ENCODE results near the gene LSM14B.

Gene LSM14B

GRCh38 chr20:62133051-62133845 lies 11.0 kb downstream of the LSM14B start:
- DNase-seq: no peak

DNA sequence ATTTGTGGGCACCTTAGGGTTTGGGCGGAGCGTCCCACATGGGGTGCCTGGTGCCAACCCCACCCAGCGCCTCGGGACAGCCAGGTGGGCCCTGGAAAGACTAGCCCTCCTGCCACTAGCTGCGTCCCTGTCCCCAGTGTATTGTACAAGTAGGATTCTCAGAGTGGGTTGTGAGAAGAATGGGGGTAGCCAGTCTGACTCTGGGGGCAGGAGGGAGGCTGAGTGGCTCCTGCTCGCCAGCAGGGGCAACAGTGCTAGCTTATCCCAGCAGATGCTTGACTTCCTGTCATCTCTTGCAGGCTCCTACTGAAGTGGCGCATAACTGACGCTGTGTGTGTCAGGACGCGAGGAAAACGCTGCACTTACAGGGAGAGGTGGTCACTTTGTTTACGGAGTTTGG lies 11.6 kb downstream of the LSM14B start:
- DNase-seq: no peak

GRCh38 chr20:62134735-62135231 lies 12.5 kb downstream of the LSM14B start:
- DNase-seq: no peak

GRCh38 chr20:62135573-62136266 lies 13.4 kb downstream of the LSM14B start:
- DNase-seq: no peak

DNA sequence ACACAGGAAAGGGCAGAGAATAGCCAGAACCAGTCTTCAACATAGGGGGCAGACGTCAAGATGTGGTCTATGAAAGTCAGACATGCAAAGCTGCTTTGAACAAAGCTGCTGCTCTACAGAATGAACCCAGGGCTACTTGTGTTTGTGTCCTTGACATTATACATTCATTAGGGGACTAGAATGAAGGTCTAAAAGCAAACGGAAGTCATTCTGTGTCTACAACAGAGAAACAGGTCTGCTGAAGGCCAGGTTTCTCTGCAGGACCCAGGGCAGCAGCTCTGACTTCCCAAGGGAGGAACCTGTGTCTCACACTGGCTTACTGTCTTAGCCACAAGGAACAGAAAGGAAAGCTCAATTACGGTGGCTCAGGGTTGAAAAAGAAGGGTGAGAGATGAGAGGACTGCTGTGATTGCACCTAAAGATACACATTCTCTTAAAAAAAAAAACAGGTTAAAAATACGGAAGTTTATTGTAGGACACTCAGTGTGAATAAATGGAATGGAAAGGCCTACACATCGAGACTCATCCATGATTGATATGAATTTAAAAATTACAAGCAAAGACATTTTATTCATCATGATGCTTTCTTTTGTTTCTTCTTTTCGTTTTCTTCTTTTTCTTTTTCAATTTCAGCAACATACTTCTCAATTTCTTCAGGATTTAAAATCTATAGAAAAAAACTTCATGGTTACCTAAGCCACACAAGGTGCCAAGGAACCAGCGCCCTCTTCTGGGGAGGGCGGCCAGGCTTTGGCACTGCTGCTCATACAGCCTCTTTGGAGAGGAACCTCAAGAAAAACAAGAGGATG lies 14.2 kb downstream of the LSM14B start:
- DNase-seq: peak; percentile 65

DNA sequence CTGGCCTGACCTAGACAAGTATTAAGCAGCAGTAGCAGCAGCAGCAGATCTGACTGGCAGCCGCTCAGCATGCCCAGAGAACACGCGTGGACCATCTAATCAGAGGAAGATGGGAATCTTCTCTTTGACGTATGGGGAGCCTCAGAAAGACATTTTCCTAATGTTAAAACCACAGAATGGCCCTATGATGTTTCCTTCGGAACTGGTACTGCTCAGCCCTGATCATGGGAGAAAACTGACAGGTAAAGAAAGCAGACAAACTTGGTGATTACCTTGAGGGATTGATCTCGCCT lies 14.8 kb downstream of the LSM14B start:
- no peak for DNase-seq

- no peak for DNase-seq
Observed at GRCh38 chr20:62137478-62138203, 15.4 kb downstream of the LSM14B start.

GRCh38 chr20:62138204-62138543 lies 15.9 kb downstream of the LSM14B start:
- no peak for DNase-seq

DNA sequence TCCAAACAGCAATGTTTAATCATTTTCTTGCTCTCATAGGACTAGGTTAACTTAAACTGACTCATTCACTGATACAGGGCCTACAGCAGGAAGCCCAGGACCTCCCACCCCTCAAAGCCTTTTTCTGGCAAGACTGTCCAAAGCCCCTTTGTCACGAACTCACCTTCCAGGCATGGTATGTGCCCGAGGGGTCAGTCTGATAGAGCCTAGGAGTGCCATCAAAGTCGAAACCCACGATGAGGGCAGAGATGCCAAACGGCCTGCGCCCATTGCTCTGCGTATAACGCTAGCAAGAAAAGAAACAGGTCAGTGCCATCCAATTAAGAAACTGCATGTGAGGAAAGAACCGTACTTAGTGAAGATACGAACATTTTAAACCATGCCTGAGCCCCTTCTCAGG lies 16.6 kb downstream of the LSM14B start:
- DNase-seq: no peak

DNA sequence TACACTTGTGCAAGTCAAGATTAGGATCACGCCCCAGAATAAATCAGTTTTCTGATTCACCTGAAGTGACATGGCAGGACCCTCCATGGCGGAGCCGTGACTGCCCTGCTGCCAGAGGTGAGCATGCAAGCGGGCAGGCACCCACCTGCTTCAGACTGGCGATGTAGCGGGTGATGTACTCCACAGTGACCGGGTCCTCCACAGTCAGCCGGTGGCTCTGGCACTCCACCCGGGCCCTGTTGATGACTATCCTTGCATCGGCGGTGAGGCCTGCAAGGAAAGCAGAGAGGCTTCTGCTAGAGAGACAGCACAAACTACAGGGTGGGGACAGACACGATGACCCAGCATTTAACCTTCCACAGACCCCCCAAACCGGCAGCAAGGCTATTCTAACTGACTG lies 17.4 kb downstream of the LSM14B start:
- DNase-seq: no peak

DNA sequence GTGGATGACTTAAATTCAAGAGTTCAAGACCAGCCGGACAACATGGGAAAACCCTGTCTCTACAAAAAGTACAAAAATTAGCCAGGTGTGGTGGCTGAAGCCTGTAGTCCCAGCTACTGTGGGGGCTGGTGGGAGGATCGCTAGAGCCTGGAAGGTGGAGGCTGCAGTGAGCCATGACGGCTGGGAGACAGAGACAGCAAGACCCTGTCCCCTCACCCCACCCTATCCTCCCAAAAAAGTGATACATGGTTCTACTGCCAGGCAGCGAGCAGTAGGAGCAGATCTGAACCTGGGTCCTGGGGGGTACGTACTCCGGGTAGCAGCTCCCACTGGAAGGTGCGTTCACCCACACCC lies 18.7 kb downstream of the LSM14B start:
- DNase-seq: no peak

GRCh38 chr20:62141397-62142251 lies 19.3 kb downstream of the LSM14B start:
- DNase-seq: no peak

GRCh38 chr20:62142252-62143080 lies 20.2 kb downstream of the LSM14B start:
- no peak for DNase-seq

- peak; percentile 91 for DNase-seq
Observed at GRCh38 chr20:62143081-62143956, 21.0 kb downstream of the LSM14B start, which contains the start of the genes PSMA7 and SS18L1. Gene PSMA7, minus strand, starts transcription at chr20:62143394. Its CDS starts 91 bp downstream, at chr20:62143303. Gene SS18L1, plus strand, starts transcription at chr20:62143769. Its CDS starts 52 bp downstream, at chr20:62143821.

DNA sequence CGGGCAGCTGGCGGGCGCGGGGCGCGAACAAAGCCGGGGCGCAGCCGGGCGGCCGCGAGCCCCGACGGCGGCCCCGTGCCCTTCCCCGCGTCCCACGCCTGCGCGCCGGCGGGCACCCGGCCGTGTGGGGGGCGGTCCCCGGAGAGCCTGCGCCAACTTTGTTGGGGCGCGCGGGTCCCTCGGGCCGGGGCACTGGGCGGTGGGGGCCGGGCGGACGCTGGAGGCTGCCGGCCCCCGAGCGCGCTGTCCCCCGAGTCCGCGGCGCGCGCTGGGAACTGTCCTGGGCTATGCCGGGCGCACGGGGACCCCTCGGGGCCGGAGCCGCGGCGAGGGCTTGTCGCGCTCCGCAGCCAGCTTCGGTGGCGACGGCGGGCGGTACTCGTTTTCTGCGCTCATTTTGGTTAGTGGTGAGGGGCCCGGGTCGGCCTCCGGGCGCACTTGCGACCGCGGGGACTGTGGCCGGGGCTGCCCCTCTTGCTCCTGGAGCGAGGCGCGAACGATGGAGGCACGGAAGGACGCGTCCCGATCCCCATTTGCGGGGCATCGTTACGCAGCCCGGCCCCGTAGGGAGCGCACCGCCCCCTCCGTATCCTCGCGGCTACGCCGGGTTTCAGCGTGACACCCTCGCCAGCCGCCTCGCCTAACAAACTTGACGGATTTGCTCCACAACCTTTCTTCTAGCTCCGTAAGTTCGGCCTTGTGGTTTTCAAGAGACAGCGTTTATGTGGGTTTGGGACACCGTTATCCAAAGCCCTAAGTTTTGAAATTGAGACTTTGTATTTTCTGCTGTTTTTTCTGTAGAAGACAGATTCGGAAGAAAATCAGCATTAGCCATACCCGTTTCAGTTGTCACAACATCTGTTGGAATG lies 21.9 kb downstream of the LSM14B start:
- peak; percentile 34 for DNase-seq

GRCh38 chr20:62145688-62146018 lies 23.4 kb downstream of the LSM14B start:
- no peak for DNase-seq

GRCh38 chr20:62146019-62146755 lies 23.9 kb downstream of the LSM14B start:
- DNase-seq: no peak

DNA sequence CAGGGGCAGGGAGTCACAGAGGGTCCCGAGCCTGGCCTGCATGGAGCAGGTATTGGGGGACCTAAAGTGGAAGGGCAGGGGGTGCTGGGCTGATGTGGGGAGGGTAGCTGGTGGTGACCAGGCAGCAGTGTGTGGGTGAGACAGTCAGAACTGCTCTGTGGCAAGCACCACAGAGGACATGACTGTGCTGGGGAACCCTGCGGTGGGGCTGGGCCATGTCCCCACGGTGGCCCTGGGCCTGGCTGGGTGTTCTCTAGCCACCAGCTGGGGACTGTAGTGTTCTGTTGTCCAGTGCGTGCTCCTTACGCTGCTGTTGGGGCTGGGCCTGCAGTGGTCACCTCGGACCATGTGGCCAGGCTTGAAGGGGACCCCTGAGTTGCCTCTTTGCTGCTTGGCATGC lies 24.9 kb downstream of the LSM14B start:
- DNase-seq: no peak
